CD8-positive, alpha-beta memory T cell (primary cell): ENCODE data around the gene KBTBD3. TPM values are rescaled to one million over a fixed set of nuclear protein-coding genes. Genes with fewer than 3 reads are reported as not detected.

ENCODE experiments used
- CTCF ChIA-PET: fragments of 350-600 bp; sonication (Branson Sonifier 250); formaldehyde crosslinking; loops from one replicate; lab custom pipeline; 2021; ENCODE audit warnings: antibody characterized with exemption; lab: Charles Lee
- POLR2A ChIA-PET: fragments of 350-600 bp; sonication (Branson Sonifier 250); formaldehyde crosslinking; loops from one replicate; lab custom pipeline; 2021; ENCODE audit warnings: antibody characterized with exemption; lab: Charles Lee
- DNase-seq, 5 donors: peaks; one replicate each; pipeline versions ENCODE4 v3.0.0 to v3.0.0-alpha.2; 2020 to 2022; ENCODE audit warnings: mixed read lengths in 1 of 5
- H3K27ac ChIP-seq: one replicate; pipeline ENCODE4 v1.7.0; 2013; ENCODE audit warnings: low read depth, mild to moderate bottlenecking, low read length, moderate library complexity
- H3K27me3 ChIP-seq: 2 replicates; pipeline ENCODE4 v1.7.0; 2013; ENCODE audit warnings: low read length, mild to moderate bottlenecking; ENCODE audit not compliant: insufficient read depth, poor library complexity, severe bottlenecking
- H3K36me3 ChIP-seq: 2 replicates; pipeline ENCODE4 v1.7.0; 2013; ENCODE audit warnings: mild to moderate bottlenecking, low read length, moderate library complexity; ENCODE audit not compliant: insufficient read depth
- H3K4me1 ChIP-seq: 2 replicates; pipeline ENCODE4 v1.7.0; 2013; ENCODE audit warnings: mild to moderate bottlenecking, low read length, moderate library complexity; ENCODE audit not compliant: insufficient read depth
- H3K4me3 ChIP-seq: 2 replicates; pipeline ENCODE4 v1.7.0; 2013; ENCODE audit warnings: mild to moderate bottlenecking, low read length
- H3K9me3 ChIP-seq: 2 replicates; pipeline ENCODE4 v1.7.0; 2013; ENCODE audit warnings: mild to moderate bottlenecking, low read length
- H3K27ac Mint-ChIP-seq, 8 donors: one replicate each; pipeline ENCODE4 v1.8.0; 2020 to 2021; ENCODE audit warnings: mixed read lengths in 8 of 8, mild to moderate bottlenecking in 6 of 8, inconsistent platforms in 3 of 8, moderate library complexity in 3 of 8
- H3K27me3 Mint-ChIP-seq, 2 donors: one replicate each; pipeline ENCODE4 v1.8.0; 2020 to 2021; ENCODE audit warnings: mixed read lengths in 2 of 2, mild to moderate bottlenecking in 1 of 2, moderate library complexity in 1 of 2
- H3K36me3 Mint-ChIP-seq, 3 donors: one replicate each; pipeline ENCODE4 v1.8.0; 2020 to 2021; ENCODE audit warnings: mixed read lengths in 3 of 3, inconsistent platforms in 1 of 3, mild to moderate bottlenecking in 1 of 3
- H3K4me1 Mint-ChIP-seq, 3 donors: one replicate each; pipeline ENCODE4 v1.8.0; 2020 to 2021; ENCODE audit warnings: mixed read lengths in 3 of 3, inconsistent platforms in 1 of 3, mild to moderate bottlenecking in 1 of 3
- H3K4me3 Mint-ChIP-seq, 7 donors: one replicate each; pipeline ENCODE4 v1.8.0; 2020 to 2021; ENCODE audit warnings: mixed read lengths in 7 of 7, mild to moderate bottlenecking in 6 of 7, moderate library complexity in 4 of 7, inconsistent platforms in 2 of 7
- H3K9me3 Mint-ChIP-seq, 5 donors: one replicate each; pipeline ENCODE4 v1.8.0; 2020 to 2022; ENCODE audit warnings: mixed read lengths in 5 of 5, mild to moderate bottlenecking in 3 of 5, moderate library complexity in 2 of 5, inconsistent platforms in 1 of 5
- polyA plus RNA-seq: library from polyadenylated mRNA; unstranded; fragments of 300-500 nt; fragmentation: Illumina TruSeq; gene quantifications from one replicate; pipeline ENCODE4 v1.2.3, GENCODE V29; 2021
- total RNA-seq, 2 experiments: library from RNA; stranded (reverse); gene quantifications; one replicate each; pipeline ENCODE4 v1.2.3, GENCODE V29; 2021

Gene KBTBD3
- 1 to 10 TPM; 4.2 to 5.0 TPM for total RNA-seq
- polyA plus RNA-seq = 10.4 TPM

GRCh38 chr11:106076919-106077608, at the start of gene KBTBD3:
TSS of gene KBTBD3 (minus strand) at chr11:106077347. CDS start at chr11:106059097, 18,250 bp downstream.
- peak within 1 kb of the TSS; percentile 89 for H3K4me3 ChIP-seq
- peaks cover 13% of the 10 kb centered on the region for H3K36me3 ChIP-seq
- H3K27ac ChIP-seq = peak within 1 kb of the TSS; percentile 94
- Mint-ChIP-seq H3K36me3 (peaks cover 0 to 48% (median 8%) of the 10 kb centered on the region in 3 donors), H3K4me1 (peaks cover 67 to 77% (median 74%) of the 10 kb centered on the region in 3 donors), H3K27ac (peak within 1 kb of the TSS; percentile 92 to 99 (median 99)), H3K27me3 (no peaks in the 10 kb centered on the region), H3K4me3 (peak within 1 kb of the TSS; percentile 94 to 100 (median 99)), H3K9me3 (no peaks in the 10 kb centered on the region)
- no peaks in the 10 kb centered on the region for H3K27me3 ChIP-seq
- H3K9me3 ChIP-seq = no peaks in the 10 kb centered on the region
- peaks cover 42% of the 10 kb centered on the region for H3K4me1 ChIP-seq
- CTCF ChIA-PET = interaction anchor here (1.2 to 1.6 kb wide), 3 partner anchors 10 to 54 kb away, joined by 4 to 6 read pairs (median 4); partner anchors contain the start of gene MSANTD4
- DNase-seq = peak; percentile 96 to 99 (median 98)
- POLR2A ChIA-PET = interaction anchor here (0.5 to 1.3 kb wide), 3 partner anchors 20 to 1859 kb away, joined by 3 to 5 read pairs (median 4); no protein-coding TSS in a partner anchor

GRCh38 chr11:106121570-106122320, 44.6 kb upstream of the KBTBD3 start:
- Histone ChIP-seq H3K27me3 (no peaks in the 10 kb centered on the region), H3K4me1 (no peaks in the 10 kb centered on the region), H3K27ac (no peak overlapping the region), H3K9me3 (no peaks in the 10 kb centered on the region), H3K4me3 (no peak overlapping the region), H3K36me3 (no peaks in the 10 kb centered on the region)
- ChIA-PET POLR2A (no interaction called here), CTCF (no interaction called here)
- peaks cover 0 to 32% of the 10 kb centered on the region in 2 donors for H3K27me3 Mint-ChIP-seq
- no peak overlapping the region for H3K4me3 Mint-ChIP-seq
- H3K4me1 Mint-ChIP-seq = no peaks in the 10 kb centered on the region
- H3K36me3 Mint-ChIP-seq = no peaks in the 10 kb centered on the region
- peaks cover 0 to 1% (median 0%) of the 10 kb centered on the region in 5 donors for H3K9me3 Mint-ChIP-seq
- no peak overlapping the region for H3K27ac Mint-ChIP-seq
- no peak for DNase-seq

GRCh38 chr11:106105986-106106385, 28.8 kb upstream of the KBTBD3 start:
- H3K27ac ChIP-seq = no peak overlapping the region
- no peaks in the 10 kb centered on the region for H3K27me3 ChIP-seq
- Mint-ChIP-seq H3K9me3 (no peaks in the 10 kb centered on the region), H3K4me1 (no peaks in the 10 kb centered on the region), H3K4me3 (no peak overlapping the region), H3K27me3 (no peaks in the 10 kb centered on the region), H3K36me3 (no peaks in the 10 kb centered on the region), H3K27ac (no peak overlapping the region)
- H3K4me3 ChIP-seq = no peak overlapping the region
- POLR2A ChIA-PET = no interaction called here
- H3K4me1 ChIP-seq = no peaks in the 10 kb centered on the region
- no peaks in the 10 kb centered on the region for H3K36me3 ChIP-seq
- CTCF ChIA-PET = no interaction called here
- no peak for DNase-seq
- no peaks in the 10 kb centered on the region for H3K9me3 ChIP-seq

GRCh38 chr11:106101819-106102218, 24.7 kb upstream of the KBTBD3 start:
- Mint-ChIP-seq H3K27ac (no peak overlapping the region), H3K4me1 (no peaks in the 10 kb centered on the region), H3K9me3 (no peaks in the 10 kb centered on the region), H3K27me3 (no peaks in the 10 kb centered on the region), H3K4me3 (no peak overlapping the region), H3K36me3 (peaks cover 4 to 18% (median 11%) of the 10 kb centered on the region in 3 donors)
- no peaks in the 10 kb centered on the region for H3K27me3 ChIP-seq
- H3K36me3 ChIP-seq = peaks cover 7% of the 10 kb centered on the region
- no peak overlapping the region for H3K4me3 ChIP-seq
- ChIA-PET CTCF (no interaction called here), POLR2A (no interaction called here)
- no peaks in the 10 kb centered on the region for H3K9me3 ChIP-seq
- H3K4me1 ChIP-seq = no peaks in the 10 kb centered on the region
- no peak overlapping the region for H3K27ac ChIP-seq
- no peak for DNase-seq

GRCh38 chr11:106101370-106101769, 24.2 kb upstream of the KBTBD3 start:
- DNase-seq = no peak
- Histone ChIP-seq H3K27ac (no peak overlapping the region), H3K36me3 (peaks cover 11% of the 10 kb centered on the region), H3K4me1 (no peaks in the 10 kb centered on the region), H3K27me3 (no peaks in the 10 kb centered on the region), H3K4me3 (no peak overlapping the region), H3K9me3 (no peaks in the 10 kb centered on the region)
- H3K36me3 Mint-ChIP-seq = peaks cover 4 to 23% (median 15%) of the 10 kb centered on the region in 3 donors
- H3K27me3 Mint-ChIP-seq = no peaks in the 10 kb centered on the region
- no peaks in the 10 kb centered on the region for H3K9me3 Mint-ChIP-seq
- no peak overlapping the region for H3K27ac Mint-ChIP-seq
- H3K4me3 Mint-ChIP-seq = no peak overlapping the region
- ChIA-PET POLR2A (no interaction called here), CTCF (no interaction called here)
- no peaks in the 10 kb centered on the region for H3K4me1 Mint-ChIP-seq

- no peaks in the 10 kb centered on the region for H3K9me3 ChIP-seq
- Mint-ChIP-seq H3K27me3 (no peaks in the 10 kb centered on the region), H3K9me3 (no peaks in the 10 kb centered on the region), H3K36me3 (peaks cover 8 to 44% (median 29%) of the 10 kb centered on the region in 3 donors), H3K4me1 (no peaks in the 10 kb centered on the region), H3K27ac (peak overlapping the region in 1 of 8 donors; percentile 14), H3K4me3 (no peak overlapping the region)
- no peaks in the 10 kb centered on the region for H3K4me1 ChIP-seq
- no peak for DNase-seq
- POLR2A ChIA-PET = no interaction called here
- no peaks in the 10 kb centered on the region for H3K27me3 ChIP-seq
- H3K27ac ChIP-seq = no peak overlapping the region
- CTCF ChIA-PET = no interaction called here
- H3K4me3 ChIP-seq = no peak overlapping the region
- peaks cover 25% of the 10 kb centered on the region for H3K36me3 ChIP-seq
Observed at GRCh38 chr11:106098893-106099553, 21.9 kb upstream of the KBTBD3 start.

GRCh38 chr11:106092446-106092845, 15.3 kb upstream of the KBTBD3 start:
- Histone ChIP-seq H3K27ac (no peak overlapping the region), H3K9me3 (no peaks in the 10 kb centered on the region), H3K4me3 (no peak overlapping the region), H3K36me3 (peaks cover 50% of the 10 kb centered on the region), H3K27me3 (no peaks in the 10 kb centered on the region), H3K4me1 (peaks cover 14% of the 10 kb centered on the region)
- DNase-seq = no peak
- Mint-ChIP-seq H3K36me3 (peaks cover 6 to 77% (median 35%) of the 10 kb centered on the region in 3 donors), H3K9me3 (no peaks in the 10 kb centered on the region), H3K27me3 (no peaks in the 10 kb centered on the region), H3K4me3 (no peak overlapping the region), H3K4me1 (peaks cover 28 to 53% (median 39%) of the 10 kb centered on the region in 3 donors), H3K27ac (no peak overlapping the region)
- ChIA-PET CTCF (no interaction called here), POLR2A (no interaction called here)
